HepG2 (cell line): ENCODE measurements around the gene VEZT.

ENCODE experiments used
- CCAR2 ChIP-seq: fragments of 200-400 bp; formaldehyde crosslinking; optimal IDR thresholded peaks from 2 replicates; pipeline ENCODE3; 2018; ENCODE audit warnings: low read depth, mild to moderate bottlenecking, low read length, moderate library complexity
- DNMT3B ChIP-seq: conservative IDR thresholded peaks from 2 replicates; pipeline ENCODE4 v1.6.1; 2016; ENCODE audit warnings: missing biosample characterization, control low read depth
- HNRNPUL1 ChIP-seq: fragments of 200-400 bp; formaldehyde crosslinking; IDR thresholded peaks from 2 replicates; pipeline ENCODE4 v1.6.1; 2017; ENCODE audit warnings: low read depth, mild to moderate bottlenecking, low read length, moderate library complexity
- NCOA1 ChIP-seq: sonication (generic); formaldehyde crosslinking; IDR thresholded peaks from 2 replicates; pipeline ENCODE4 v1.9.0; 2021; ENCODE audit warnings: missing genetic modification reagents
- RXRA ChIP-seq: sonication (generic); formaldehyde crosslinking; IDR thresholded peaks from 2 replicates; pipeline ENCODE4 v1.5.1; 2020; ENCODE audit warnings: missing genetic modification reagents
- ZNF776 ChIP-seq: sonication (generic); formaldehyde crosslinking; IDR thresholded peaks from 2 replicates; pipeline ENCODE4 v1.4.0; 2020; ENCODE audit warnings: mild to moderate bottlenecking, missing genetic modification reagents
- ZNF841 ChIP-seq: sonication (generic); formaldehyde crosslinking; IDR thresholded peaks from 2 replicates; pipeline ENCODE4 v1.8.1; 2023; ENCODE audit warnings: missing genetic modification reagents, borderline replicate concordance
- TF ChIP-seq, protein P1 (sequence below): sonication (generic); formaldehyde crosslinking; IDR thresholded peaks from 2 replicates; pipeline ENCODE4 v1.5.0; 2020; ENCODE audit warnings: mild to moderate bottlenecking, missing genetic modification reagents, moderate library complexity

GRCh38 chr12:95259368-95259767 is 41.8 kb downstream of the VEZT start:
- TF ChIP-seq, protein P1, sequence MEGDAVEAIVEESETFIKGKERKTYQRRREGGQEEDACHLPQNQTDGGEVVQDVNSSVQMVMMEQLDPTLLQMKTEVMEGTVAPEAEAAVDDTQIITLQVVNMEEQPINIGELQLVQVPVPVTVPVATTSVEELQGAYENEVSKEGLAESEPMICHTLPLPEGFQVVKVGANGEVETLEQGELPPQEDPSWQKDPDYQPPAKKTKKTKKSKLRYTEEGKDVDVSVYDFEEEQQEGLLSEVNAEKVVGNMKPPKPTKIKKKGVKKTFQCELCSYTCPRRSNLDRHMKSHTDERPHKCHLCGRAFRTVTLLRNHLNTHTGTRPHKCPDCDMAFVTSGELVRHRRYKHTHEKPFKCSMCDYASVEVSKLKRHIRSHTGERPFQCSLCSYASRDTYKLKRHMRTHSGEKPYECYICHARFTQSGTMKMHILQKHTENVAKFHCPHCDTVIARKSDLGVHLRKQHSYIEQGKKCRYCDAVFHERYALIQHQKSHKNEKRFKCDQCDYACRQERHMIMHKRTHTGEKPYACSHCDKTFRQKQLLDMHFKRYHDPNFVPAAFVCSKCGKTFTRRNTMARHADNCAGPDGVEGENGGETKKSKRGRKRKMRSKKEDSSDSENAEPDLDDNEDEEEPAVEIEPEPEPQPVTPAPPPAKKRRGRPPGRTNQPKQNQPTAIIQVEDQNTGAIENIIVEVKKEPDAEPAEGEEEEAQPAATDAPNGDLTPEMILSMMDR = no peak
- no peak for TF ChIP-seq RXRA (CRISPR knock-in tag)
- TF ChIP-seq HNRNPUL1 = no peak
- no peak for TF ChIP-seq NCOA1 (CRISPR knock-in tag)
- TF ChIP-seq CCAR2 = no peak
- no peak for TF ChIP-seq DNMT3B (CRISPR knock-in tag)
- no peak for TF ChIP-seq ZNF841 (CRISPR knock-in tag)
- no peak for TF ChIP-seq ZNF776 (CRISPR knock-in tag)
